ENCODE data around the gene DPP10.

Gene DPP10

GRCh38 chr2:115874427-115874826, 1432.0 kb downstream of the DPP10 start:
- no peak for TF ChIP-seq POLR2AphosphoS5 (IDR thresholded peaks at IDR 0.05; ENCODE audit: low read depth, low read length)

GRCh38 chr2:115880558-115880957, 1438.1 kb downstream of the DPP10 start:
- TF ChIP-seq FOXP2 (optimal IDR thresholded peaks at IDR 0.05; ENCODE audit: borderline replicate concordance, extremely low read depth, extremely low read length, insufficient read depth) (no peak), SIN3A (IDR thresholded peaks at IDR 0.05; ENCODE audit: borderline replicate concordance, insufficient read depth, low read length) (no peak), REST (IDR thresholded peaks at IDR 0.05; ENCODE audit: insufficient read depth in 1 of 2, low read depth in 2 of 2, low read length in 2 of 2) (no peak), POLR2AphosphoS5 (IDR thresholded peaks at IDR 0.05; ENCODE audit: low read depth, low read length) (no peak), TAF1 (IDR thresholded peaks at IDR 0.05; ENCODE audit: borderline replicate concordance, insufficient read depth, low read length) (no peak)

- TF ChIP-seq FOXP2 (optimal IDR thresholded peaks at IDR 0.05; ENCODE audit: borderline replicate concordance, extremely low read depth, extremely low read length, insufficient read depth) (no peak), SIN3A (IDR thresholded peaks at IDR 0.05; ENCODE audit: borderline replicate concordance, insufficient read depth, low read length) (no peak), TAF1 (IDR thresholded peaks at IDR 0.05; ENCODE audit: borderline replicate concordance, insufficient read depth, low read length) (no peak), POLR2AphosphoS5 (IDR thresholded peaks at IDR 0.05; ENCODE audit: low read depth, low read length) (no peak), REST (IDR thresholded peaks at IDR 0.05; ENCODE audit: insufficient read depth in 1 of 2, low read depth in 2 of 2, low read length in 2 of 2) (no peak)
These were observed 1444.9 kb downstream of the DPP10 start for GRCh38 chr2:115887209-115887776.
